ENCODE results near the gene SYNM.

GRCh38 chr15:99113547-99114271 is 8.8 kb downstream of the SYNM start:
- TF ChIP-seq CTCF (IDR thresholded peaks at IDR 0.05; ENCODE audit: low read depth, low read length, poor library complexity, severe bottlenecking) (no peak), EZH2phosphoT487 (IDR thresholded peaks at IDR 0.05; ENCODE audit: borderline replicate concordance, low read length) (no peak)
